Right ventricle myocardium inferior (tissue), 1 donor: Measurements from ENCODE around the gene CXorf51B. TPM values are rescaled to one million over a fixed set of nuclear protein-coding genes. Genes with fewer than 3 reads are reported as not detected.
"Not testable (repeated sequence)": the region's sequence is repeated elsewhere in the genome, so short reads cannot be mapped to it uniquely, and the experiment has no call there.

Experiments used
- ATAC-seq: fragments of 200-7000 bp; cut with Tn5 transposase; one replicate; pipeline ENCODE4 v1.9.1; 2020; ENCODE audit warnings: mild to moderate bottlenecking, moderate library complexity
- DNase-seq: peaks from one replicate; pipeline ENCODE4 v3.0.0; 2021; ENCODE audit errors: missing footprints
- intact Hi-C: fragments of 100-400 bp; cut with DNase I; formaldehyde crosslinking; loops from one replicate; pipeline ENCODE4 v1.11.0; 2022
- long read RNA-seq: library from polyadenylated mRNA; unstranded; transcript quantifications from one replicate; pipeline ENCODE4 v2.0.0, GENCODE V29; 2021
- total RNA-seq: library from RNA; stranded (reverse); fragmentation: NEBNext Ultra II Directional; extraction: Animal tissue kit (Norgen Biotek cat#: 25700); gene quantifications from one replicate; pipeline ENCODE4 v1.2.1, GENCODE V29; 2021
- donor health status: DM: no; HTN: yes; CAD: no; lungs with severe emphysema.

The CXorf51B gene
- total RNA-seq: not detected
- long read RNA-seq: 0 reads

GRCh38 chrX:146809471-146809870 is at the start of gene CXorf51B:
CXorf51B (plus strand) TSS chrX:146809771; CDS start chrX:146809792, 21 bp downstream.
- intact Hi-C loops, DNase-seq, ATAC-seq: not testable (repeated sequence)

GRCh38 chrX:146814644-146815043 is 5.1 kb downstream of the CXorf51B start, which contains the start of gene CXorf51A:
CXorf51A (minus strand) TSS chrX:146814744; CDS start chrX:146814723, 21 bp downstream.
- ATAC-seq, DNase-seq, intact Hi-C loops: not testable (repeated sequence)

GRCh38 chrX:146831994-146832393 is 22.4 kb downstream of the CXorf51B start:
- ATAC-seq (no peak), DNase-seq (no peak)
- intact Hi-C loops: no loop called here

- intact Hi-C loops: no loop called here
- ATAC-seq (no peak), DNase-seq (no peak)
Measured at GRCh38 chrX:146854281-146854680, 44.7 kb downstream of the CXorf51B start.

Other genes starting within 250 kb of the CXorf51B start
- gene CXorf51A, start 5.0 kb downstream of the CXorf51B start, total RNA-seq: not detected